B cell (primary cell): ENCODE data around the gene APLP1. TPM values are rescaled to one million over a fixed set of nuclear protein-coding genes. Genes with fewer than 3 reads are reported as not detected.

ENCODE experiments used
- ATAC-seq: fragments of 200-7000 bp; cut with Tn5 transposase; one replicate; pipeline ENCODE4 v1.10.0; 2021; ENCODE audit warnings: low read depth, mild to moderate bottlenecking, moderate number of reproducible peaks, moderate library complexity
- CTCF ChIA-PET: fragments of 350-600 bp; sonication (Branson Sonifier 250); formaldehyde crosslinking; loops from one replicate; lab custom pipeline; 2021; ENCODE audit warnings: antibody characterized with exemption, inconsistent platforms; lab: Charles Lee
- POLR2A ChIA-PET: fragments of 350-600 bp; sonication (Branson Sonifier 250); formaldehyde crosslinking; loops from one replicate; lab custom pipeline; 2021; ENCODE audit warnings: antibody characterized with exemption; lab: Charles Lee
- DNase-seq: peaks from one replicate; pipeline ENCODE4 v3.0.0; 2013
- H2AFZ ChIP-seq: 2 replicates; pipeline ENCODE4 v1.6.1; 2012; ENCODE audit warnings: mild to moderate bottlenecking, low read depth, low read length; ENCODE audit not compliant: insufficient read depth, poor library complexity, severe bottlenecking
- H3K27ac ChIP-seq, 2 donors: 1 replicate in 1 of 2; 2 replicates in 1 of 2; pipeline ENCODE4 v1.5.1; 2012 to 2013; ENCODE audit warnings: low read length in 2 of 2, mild to moderate bottlenecking in 2 of 2, moderate library complexity in 1 of 2
- H3K27me3 ChIP-seq, 4 experiments: fragments of 200-600 bp in 1 of 4; sonication (generic) in 1 of 4; replicated peaks in 1 of 4; 1 replicate in 2 of 4; 2 replicates in 2 of 4; pipeline versions ENCODE4 v1.6.1 to v1.7.0; 2013 to 2016; ENCODE audit warnings: low read length in 3 of 4, mild to moderate bottlenecking in 2 of 4, mixed read lengths in 1 of 4, moderate library complexity in 1 of 4; ENCODE audit not compliant: insufficient read depth in 4 of 4, control insufficient read depth in 3 of 4; ENCODE audit errors: control extremely low read depth in 1 of 4
- H3K36me3 ChIP-seq, 2 experiments: replicated peaks in 1 of 2; 1 replicate in 1 of 2; 2 replicates in 1 of 2; pipeline versions ENCODE4 v1.6.1 to v1.7.1; 2013; ENCODE audit warnings: low read length in 1 of 2; ENCODE audit not compliant: insufficient read depth in 2 of 2, control insufficient read depth in 1 of 2; ENCODE audit errors: control extremely low read depth in 1 of 2, extremely low read depth in 1 of 2
- H3K4me1 ChIP-seq, 2 donors: fragments of 200-600 bp in 1 of 2; sonication (generic) in 1 of 2; 1 replicate in 1 of 2; 2 replicates in 1 of 2; pipeline versions ENCODE4 v1.5.1 to v1.6.1; 2013 to 2017; ENCODE audit warnings: low read length in 2 of 2; ENCODE audit not compliant: control insufficient read depth in 2 of 2, insufficient read depth in 2 of 2
- H3K4me2 ChIP-seq: replicated peaks from 2 replicates; pipeline ENCODE3; 2012; ENCODE audit warnings: mild to moderate bottlenecking, low read depth, low read length; ENCODE audit not compliant: poor library complexity, severe bottlenecking
- H3K4me3 ChIP-seq, 5 experiments: fragments of 200-600 bp in 1 of 5; sonication (generic) in 1 of 5; 1 replicate in 3 of 5; 2 replicates in 2 of 5; pipeline versions ENCODE4 v1.5.1 to v1.7.0; 2011 to 2016; ENCODE audit warnings: low read length in 4 of 5, mild to moderate bottlenecking in 4 of 5, low read depth in 2 of 5, control low read depth in 1 of 5, moderate library complexity in 1 of 5; ENCODE audit not compliant: insufficient read depth in 1 of 5; ENCODE audit errors: control extremely low read depth in 1 of 5, extremely low read depth in 1 of 5
- H3K79me2 ChIP-seq: fragments of 200-600 bp; sonication (generic); one replicate; pipeline ENCODE4 v1.6.0; 2016; ENCODE audit warnings: low read length; ENCODE audit not compliant: control insufficient read depth, insufficient read depth
- H3K9ac ChIP-seq: fragments of 200-600 bp; sonication (generic); 2 replicates; pipeline ENCODE4 v1.6.1; 2017; ENCODE audit warnings: mild to moderate bottlenecking, low read length, moderate library complexity
- H3K9me3 ChIP-seq, 3 donors: one replicate each; pipeline versions ENCODE4 v1.6.1 to v1.7.1; 2013; ENCODE audit warnings: low read length in 2 of 3; ENCODE audit not compliant: control insufficient read depth in 2 of 3, insufficient read depth in 1 of 3; ENCODE audit errors: control extremely low read depth in 1 of 3
- H4K20me1 ChIP-seq: 2 replicates; pipeline ENCODE4 v1.6.0; 2012; ENCODE audit warnings: mild to moderate bottlenecking, low read length; ENCODE audit not compliant: insufficient read depth, control insufficient read depth, poor library complexity, severe bottlenecking
- H3K27ac Mint-ChIP-seq: one replicate; pipeline ENCODE4 v1.8.0; 2021; ENCODE audit warnings: mixed read lengths
- H3K27me3 Mint-ChIP-seq: one replicate; pipeline ENCODE4 v1.8.0; 2021; ENCODE audit warnings: mixed read lengths
- H3K4me1 Mint-ChIP-seq: one replicate; pipeline ENCODE4 v1.8.0; 2021; ENCODE audit warnings: mixed read lengths
- H3K4me3 Mint-ChIP-seq: one replicate; pipeline ENCODE4 v1.8.0; 2021; ENCODE audit warnings: mixed read lengths
- H3K9me3 Mint-ChIP-seq: one replicate; pipeline ENCODE4 v1.8.0; 2022; ENCODE audit warnings: mixed read lengths; ENCODE audit not compliant: insufficient read depth
- EZH2 ChIP-seq: IDR thresholded peaks from 2 replicates; pipeline ENCODE4 v1.6.1; 2012; ENCODE audit warnings: borderline replicate concordance, low read depth, mild to moderate bottlenecking, moderate library complexity, low read length; ENCODE audit not compliant: insufficient read depth, poor library complexity, severe bottlenecking
- WGBS: methylation state at CpG from one replicate; pipeline ENCODE4 v1.1.5; 2013; ENCODE audit warnings: missing lambda C conversion rate; ENCODE audit not compliant: insufficient coverage; 5-methylcytosine and 5-hydroxymethylcytosine counted together
- intact Hi-C: fragments of 100-400 bp; cut with micrococcal nuclease; formaldehyde crosslinking; loops from one replicate; pipeline ENCODE4 v1.10.0; 2022
- polyA plus RNA-seq: library from polyadenylated mRNA; depleted of rRNA; stranded (reverse); fragments of >200 nt; gene quantifications from 2 replicates; pipeline ENCODE4 v1.2.3, GENCODE V29; 2012
- total RNA-seq, 2 donors: library from RNA; stranded (reverse); fragments of 120-200 nt in 1 of 2; gene quantifications; 1 replicate in 1 of 2; 2 replicates in 1 of 2; pipeline versions ENCODE4 v1.2.3 to v1.2.4, GENCODE V29; 2013 to 2022
- TF ChIP-seq, protein P1 (sequence below): fragments of 200-600 bp; IDR thresholded peaks from one replicate; pipeline ENCODE4 v1.8.0; 2022; ENCODE audit warnings: antibody characterized with exemption, mild to moderate bottlenecking

The APLP1 gene
- total and polyA plus RNA-seq, 2 donors (not counting 1 experiment from before 2014, with no cell fraction given) = 0.06 TPM; not detected in 1

- H3K9ac ChIP-seq = no peak overlapping the region
Measured at GRCh38 chr19:35904311-35905068, 36.1 kb downstream of the APLP1 start.

More at GRCh38 chr19:35904311-35905068, 36.1 kb downstream of the APLP1 start:
- H3K4me1 Mint-ChIP-seq = peaks cover 70% of the 10 kb centered on the region
- H3K27ac Mint-ChIP-seq = peak overlapping the region; percentile 99
- H3K4me3 Mint-ChIP-seq = peak overlapping the region; percentile 86
- intact Hi-C loops = loop anchor here (2.0 to 10.0 kb wide), 2 partner anchors 154 to 190 kb away; partner anchors contain the start of gene KMT2B
- H3K4me2 ChIP-seq = peak overlapping the region; percentile 79
- H4K20me1 ChIP-seq = peaks cover under 1% of the 10 kb centered on the region
- ATAC-seq (no peak), DNase-seq (peak; percentile 44)
- H3K79me2 ChIP-seq = peaks cover 1% of the 10 kb centered on the region
- TF ChIP-seq, protein P1, sequence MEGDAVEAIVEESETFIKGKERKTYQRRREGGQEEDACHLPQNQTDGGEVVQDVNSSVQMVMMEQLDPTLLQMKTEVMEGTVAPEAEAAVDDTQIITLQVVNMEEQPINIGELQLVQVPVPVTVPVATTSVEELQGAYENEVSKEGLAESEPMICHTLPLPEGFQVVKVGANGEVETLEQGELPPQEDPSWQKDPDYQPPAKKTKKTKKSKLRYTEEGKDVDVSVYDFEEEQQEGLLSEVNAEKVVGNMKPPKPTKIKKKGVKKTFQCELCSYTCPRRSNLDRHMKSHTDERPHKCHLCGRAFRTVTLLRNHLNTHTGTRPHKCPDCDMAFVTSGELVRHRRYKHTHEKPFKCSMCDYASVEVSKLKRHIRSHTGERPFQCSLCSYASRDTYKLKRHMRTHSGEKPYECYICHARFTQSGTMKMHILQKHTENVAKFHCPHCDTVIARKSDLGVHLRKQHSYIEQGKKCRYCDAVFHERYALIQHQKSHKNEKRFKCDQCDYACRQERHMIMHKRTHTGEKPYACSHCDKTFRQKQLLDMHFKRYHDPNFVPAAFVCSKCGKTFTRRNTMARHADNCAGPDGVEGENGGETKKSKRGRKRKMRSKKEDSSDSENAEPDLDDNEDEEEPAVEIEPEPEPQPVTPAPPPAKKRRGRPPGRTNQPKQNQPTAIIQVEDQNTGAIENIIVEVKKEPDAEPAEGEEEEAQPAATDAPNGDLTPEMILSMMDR = no peak
- TF ChIP-seq EZH2 = no peak
- WGBS = 69% methylated on average over 9 of the region's 10 CpGs
- H3K4me1 ChIP-seq = peaks cover 52 to 64% of the 10 kb centered on the region in 2 donors
- no peaks in the 10 kb centered on the region for H3K9me3 Mint-ChIP-seq
- ChIA-PET CTCF (interaction anchor here (1.0 to 1.6 kb wide), 2 partner anchors 24 to 27 kb away, joined by 3 to 4 read pairs; no protein-coding TSS in a partner anchor), POLR2A (interaction anchor here (1.0 to 1.5 kb wide), 3 partner anchors 21 to 27 kb away, joined by 3 to 5 read pairs (median 4); no protein-coding TSS in a partner anchor)
- peaks cover 0 to 3% (median 0%) of the 10 kb centered on the region in 3 donors for H3K9me3 ChIP-seq
- no peaks in the 10 kb centered on the region for H3K27me3 ChIP-seq
- peak overlapping the region in 1 of 5 experiments; percentile 11 for H3K4me3 ChIP-seq
- H3K27ac ChIP-seq = peak overlapping the region; percentile 100
- H3K27me3 Mint-ChIP-seq = no peaks in the 10 kb centered on the region
- H2AFZ ChIP-seq = no peak overlapping the region
- no peaks in the 10 kb centered on the region for H3K36me3 ChIP-seq
